ENCODE measurements around the gene HOXB8. TPM values are rescaled to one million over a fixed set of nuclear protein-coding genes. Genes with fewer than 3 reads are reported as not detected.

HOXB8 gene
- total RNA-seq, 2 experiments from 2014 or later: not detected

DNA sequence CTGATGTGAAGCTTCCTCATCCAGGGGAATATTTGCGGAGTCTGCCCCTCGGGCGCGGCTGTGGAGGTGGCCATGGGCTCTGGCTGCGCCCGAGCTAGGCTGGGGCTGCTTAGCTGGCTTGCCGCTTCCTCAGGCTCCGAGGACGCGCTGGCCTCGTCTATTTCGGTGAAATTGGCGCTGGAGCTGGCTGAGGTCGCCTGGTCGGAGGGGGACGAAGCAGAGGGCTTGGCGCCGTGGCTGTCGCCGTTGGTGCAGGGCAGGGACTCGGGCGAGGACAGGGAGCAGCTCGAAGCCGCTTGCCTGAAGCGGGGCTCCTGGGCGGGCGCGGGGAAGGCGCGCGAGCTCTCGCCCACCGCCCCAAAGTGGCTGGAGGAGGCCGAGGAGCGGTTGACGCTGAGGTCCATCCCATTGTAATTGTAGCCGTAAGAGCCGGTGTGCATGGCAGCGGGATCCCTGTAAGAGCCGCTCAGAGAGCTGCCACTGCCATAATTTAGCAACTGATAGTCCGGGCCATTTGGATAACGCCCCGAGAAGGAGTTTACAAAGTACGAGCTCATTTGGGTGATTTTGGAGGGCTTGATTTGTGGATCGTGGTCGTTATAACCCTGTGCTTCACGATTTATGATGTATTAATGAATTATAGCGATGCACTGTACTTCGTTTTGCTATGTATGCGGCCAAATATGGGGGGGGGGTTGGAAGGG, 21.8 kb downstream of the HOXB8 start, which contains the start of gene HOXB5:
Gene HOXB5, minus strand, starts transcription at position 654 of the 704 bp plus-strand sequence. Its CDS starts 97 bp downstream, at position 557.
- intact Hi-C loops (cut with micrococcal nuclease): no loop called here
- ChIA-PET POLR2A (interaction anchor here (0.5 to 0.9 kb wide), 3 partner anchors 33 to 300 kb away, joined by 3 read pairs; partner anchors contain the start of gene HOXB9), CTCF (interaction anchor here (0.6 to 5.7 kb wide), 86 partner anchors 14 to 567 kb away, joined by 3 to 59 read pairs (median 5); partner anchors contain the start of genes HOXB4, HOXB6, HOXB8 and HOXB9)
- TF ChIP-seq, protein P1, sequence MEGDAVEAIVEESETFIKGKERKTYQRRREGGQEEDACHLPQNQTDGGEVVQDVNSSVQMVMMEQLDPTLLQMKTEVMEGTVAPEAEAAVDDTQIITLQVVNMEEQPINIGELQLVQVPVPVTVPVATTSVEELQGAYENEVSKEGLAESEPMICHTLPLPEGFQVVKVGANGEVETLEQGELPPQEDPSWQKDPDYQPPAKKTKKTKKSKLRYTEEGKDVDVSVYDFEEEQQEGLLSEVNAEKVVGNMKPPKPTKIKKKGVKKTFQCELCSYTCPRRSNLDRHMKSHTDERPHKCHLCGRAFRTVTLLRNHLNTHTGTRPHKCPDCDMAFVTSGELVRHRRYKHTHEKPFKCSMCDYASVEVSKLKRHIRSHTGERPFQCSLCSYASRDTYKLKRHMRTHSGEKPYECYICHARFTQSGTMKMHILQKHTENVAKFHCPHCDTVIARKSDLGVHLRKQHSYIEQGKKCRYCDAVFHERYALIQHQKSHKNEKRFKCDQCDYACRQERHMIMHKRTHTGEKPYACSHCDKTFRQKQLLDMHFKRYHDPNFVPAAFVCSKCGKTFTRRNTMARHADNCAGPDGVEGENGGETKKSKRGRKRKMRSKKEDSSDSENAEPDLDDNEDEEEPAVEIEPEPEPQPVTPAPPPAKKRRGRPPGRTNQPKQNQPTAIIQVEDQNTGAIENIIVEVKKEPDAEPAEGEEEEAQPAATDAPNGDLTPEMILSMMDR (IDR thresholded peaks at IDR 0.05): no peak
- Mint-ChIP-seq H3K9me3 (no peaks in the 10 kb centered on the region), H3K4me3 (peak within 1 kb of the TSS; percentile 67), H3K4me1 (ENCODE audit: low read depth) (peaks cover 34% of the 10 kb centered on the region), H3K36me3 (ENCODE audit: low read depth) (no peaks in the 10 kb centered on the region), H3K27ac (no peak within 1 kb of the TSS), H3K27me3 (peaks cover 77% of the 10 kb centered on the region)
- peak; percentile 40 for DNase-seq
- no peak for ATAC-seq

DNA sequence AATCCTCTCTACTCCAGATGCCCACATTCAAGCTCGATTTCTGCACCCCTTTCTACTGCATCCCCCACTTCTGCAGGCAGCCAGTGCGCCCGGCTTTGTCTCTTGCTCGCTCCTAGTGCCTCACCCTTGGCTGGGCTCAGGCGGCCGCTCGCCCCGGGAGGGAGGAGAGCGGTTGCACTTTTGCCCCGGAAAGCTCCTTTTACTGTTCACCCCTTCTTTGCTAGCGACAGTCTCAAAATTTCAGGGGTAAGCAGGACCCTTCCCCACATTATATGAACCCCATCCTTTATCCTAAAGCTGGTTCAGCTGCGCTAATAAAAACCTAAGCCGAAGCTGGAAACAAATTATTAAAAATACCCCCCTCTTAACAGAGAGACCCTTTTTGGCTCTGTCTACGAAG, 22.5 kb downstream of the HOXB8 start:
- H3K9me3 Mint-ChIP-seq: no peaks in the 10 kb centered on the region
- H3K36me3 Mint-ChIP-seq (ENCODE audit: low read depth): no peaks in the 10 kb centered on the region
- CTCF ChIA-PET: interaction anchor here (0.8 to 5.7 kb wide), 74 partner anchors 14 to 567 kb away, joined by 3 to 59 read pairs (median 6); partner anchors contain the start of genes HOXB4, HOXB6, HOXB8 and HOXB9
- TF ChIP-seq, protein P1 (IDR thresholded peaks at IDR 0.05): no peak
- H3K4me3 Mint-ChIP-seq: peak overlapping the region; percentile 67
- H3K4me1 Mint-ChIP-seq (ENCODE audit: low read depth): peaks cover 29% of the 10 kb centered on the region
- intact Hi-C loops (cut with micrococcal nuclease): no loop called here
- POLR2A ChIA-PET: interaction anchor here (0.9 kb wide), 1 partner anchor 100 kb away, joined by 3 read pairs; no protein-coding TSS in a partner anchor
- no peak for ATAC-seq
- H3K27me3 Mint-ChIP-seq: peaks cover 78% of the 10 kb centered on the region
- peak overlapping the region; percentile 17 for H3K27ac Mint-ChIP-seq
- peak; percentile 46 for DNase-seq

DNA sequence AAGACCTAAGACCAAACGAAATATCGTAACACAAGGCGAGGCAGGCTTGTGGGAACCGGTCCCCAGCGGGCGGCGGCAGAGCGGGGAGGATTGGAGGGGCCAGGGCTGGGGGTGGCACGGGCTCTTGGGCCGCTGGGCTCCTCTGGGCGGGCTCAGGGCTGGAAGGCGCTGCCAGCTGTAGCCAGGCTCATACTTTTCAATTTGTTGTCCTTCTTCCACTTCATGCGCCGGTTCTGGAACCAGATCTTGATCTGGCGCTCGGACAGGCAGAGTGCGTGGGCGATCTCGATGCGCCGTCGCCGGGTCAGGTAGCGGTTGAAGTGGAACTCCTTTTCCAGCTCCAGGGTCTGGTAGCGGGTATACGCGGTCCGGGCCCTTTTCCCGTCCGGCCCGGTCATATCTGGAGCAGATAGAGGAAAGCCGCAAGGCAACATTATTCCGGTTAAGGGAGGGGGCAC, 23.0 kb downstream of the HOXB8 start:
- Mint-ChIP-seq H3K4me3 (no peak overlapping the region), H3K4me1 (ENCODE audit: low read depth) (peaks cover 25% of the 10 kb centered on the region), H3K9me3 (no peaks in the 10 kb centered on the region), H3K27me3 (peaks cover 80% of the 10 kb centered on the region), H3K36me3 (ENCODE audit: low read depth) (no peaks in the 10 kb centered on the region), H3K27ac (no peak overlapping the region)
- no peak for ATAC-seq
- intact Hi-C loops (cut with micrococcal nuclease): no loop called here
- ChIA-PET CTCF (interaction anchor here (1.2 to 5.7 kb wide), 32 partner anchors 15 to 566 kb away, joined by 3 to 59 read pairs (median 8); partner anchors contain the start of genes HOXB6, HOXB8, HOXB9 and SNX11), POLR2A (no interaction called here)
- no peak for DNase-seq
- TF ChIP-seq, protein P1 (IDR thresholded peaks at IDR 0.05): no peak

DNA sequence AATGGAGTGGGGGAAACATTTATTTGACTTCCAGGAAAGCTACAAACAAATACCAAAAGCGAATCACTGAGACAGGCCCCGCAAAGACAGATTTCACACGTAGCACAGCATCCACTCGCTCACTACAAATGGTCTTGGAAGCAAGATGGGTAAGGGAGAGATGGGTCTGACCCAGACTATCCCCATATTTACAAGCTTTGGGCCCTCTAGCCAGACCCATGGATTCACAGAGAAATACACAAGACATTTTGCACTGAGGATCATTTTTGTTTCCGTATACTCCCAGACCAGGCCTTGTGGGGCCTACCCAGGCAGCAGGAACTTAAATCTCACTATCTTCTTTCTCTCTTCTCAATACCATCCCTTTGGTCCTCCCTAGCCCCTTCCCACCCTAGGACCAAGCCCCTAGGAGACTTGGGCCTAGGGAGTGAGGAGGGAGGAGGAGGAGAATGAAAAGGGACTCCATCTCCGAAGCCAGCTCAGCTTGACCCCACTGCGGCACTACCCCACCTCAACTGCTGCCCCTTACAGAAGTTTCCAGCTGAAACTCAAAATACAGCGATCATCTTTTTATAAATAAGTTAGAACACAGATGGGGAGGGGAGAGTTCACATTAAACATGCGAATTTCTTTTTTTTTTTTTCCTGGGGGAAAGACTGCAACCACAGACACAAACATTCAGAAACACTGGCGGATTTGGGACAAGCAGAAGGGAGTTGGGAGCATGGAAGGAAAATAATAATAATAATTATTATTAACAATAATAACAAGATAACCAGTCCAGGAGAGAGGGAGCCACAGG, 23.6 kb downstream of the HOXB8 start:
- POLR2A ChIA-PET: interaction anchor here (0.6 kb wide), 1 partner anchor 1195 kb away, joined by 3 read pairs; no protein-coding TSS in a partner anchor
- no peaks in the 10 kb centered on the region for H3K36me3 Mint-ChIP-seq (ENCODE audit: low read depth)

More for the DNA sequence above, 23.6 kb downstream of the HOXB8 start:
- no peak overlapping the region for H3K4me3 Mint-ChIP-seq
- CTCF ChIA-PET: interaction anchor here (0.5 to 5.7 kb wide), 16 partner anchors 21 to 459 kb away, joined by 3 to 59 read pairs (median 8); partner anchors contain the start of genes HOXB8 and HOXB9
- TF ChIP-seq, protein P1 (IDR thresholded peaks at IDR 0.05): no peak
- peaks cover 79% of the 10 kb centered on the region for H3K27me3 Mint-ChIP-seq
- ATAC-seq (no peak), DNase-seq (no peak)
- H3K9me3 Mint-ChIP-seq: no peaks in the 10 kb centered on the region
- intact Hi-C loops (cut with micrococcal nuclease): no loop called here
- H3K4me1 Mint-ChIP-seq (ENCODE audit: low read depth): peaks cover 21% of the 10 kb centered on the region
- no peak overlapping the region for H3K27ac Mint-ChIP-seq
